GM13977 (cell line): ENCODE measurements around the gene ATXN10.

Source experiments
- DNase-seq: peaks from one replicate; pipeline ENCODE4 v3.0.0; 2012; ENCODE audit warnings: low spot score
- CTCF ChIP-seq: IDR thresholded peaks from 2 replicates; pipeline ENCODE4 v1.5.1; 2012; ENCODE audit warnings: mild to moderate bottlenecking, control low read depth; ENCODE audit not compliant: insufficient read depth; ENCODE audit errors: extremely low read depth, missing control alignments
- in situ Hi-C: fragments of 300-500 bp; cut with MboI; formaldehyde crosslinking; loops from one replicate; pipeline ENCODE4 v1.12.0; 2022; ENCODE audit warnings: low sequenced_read_pairs, low pct_unique_long_range_greater_than_20kb, mixed read lengths, inconsistent platforms; ENCODE audit not compliant: unreplicated experiment

Gene ATXN10

GRCh38 chr22:45878051-45878781 lies 206.6 kb downstream of the ATXN10 start:
- in situ Hi-C loops: no loop called here
- no peak for TF ChIP-seq CTCF
- DNase-seq: no peak

GRCh38 chr22:45878901-45879551 lies 207.4 kb downstream of the ATXN10 start:
- in situ Hi-C loops: no loop called here
- no peak for TF ChIP-seq CTCF
- DNase-seq: no peak

- in situ Hi-C loops: no loop called here
- TF ChIP-seq CTCF: no peak
- no peak for DNase-seq
These were observed 207.9 kb downstream of the ATXN10 start for GRCh38 chr22:45879552-45879949.

- TF ChIP-seq CTCF: no peak
- in situ Hi-C loops: no loop called here
- DNase-seq: no peak
These were observed 208.6 kb downstream of the ATXN10 start for GRCh38 chr22:45880091-45880715.

GRCh38 chr22:45880716-45881523 lies 209.3 kb downstream of the ATXN10 start:
- no peak for TF ChIP-seq CTCF
- in situ Hi-C loops: no loop called here
- no peak for DNase-seq

- no peak for DNase-seq
- no peak for TF ChIP-seq CTCF
- in situ Hi-C loops: no loop called here
These were observed 209.9 kb downstream of the ATXN10 start for GRCh38 chr22:45881524-45881875.
